CD4-positive, alpha-beta T cell (primary cell): Measurements from ENCODE around the gene CRB1. TPM values are rescaled to one million over a fixed set of nuclear protein-coding genes. Genes with fewer than 3 reads are reported as not detected.

Experiments
- ATAC-seq: fragments of 200-7000 bp; cut with Tn5 transposase; one replicate; pipeline ENCODE4 v1.10.0; 2022; ENCODE audit warnings: mild to moderate bottlenecking; ENCODE audit not compliant: poor library complexity
- CTCF ChIA-PET: fragments of 350-600 bp; sonication (Branson Sonifier 250); formaldehyde crosslinking; loops from one replicate; lab custom pipeline; 2021; ENCODE audit warnings: antibody characterized with exemption, inconsistent platforms; lab: Charles Lee
- POLR2A ChIA-PET: fragments of 350-600 bp; sonication (Branson Sonifier 250); formaldehyde crosslinking; loops from one replicate; lab custom pipeline; 2021; ENCODE audit warnings: antibody characterized with exemption, inconsistent platforms; lab: Charles Lee
- DNase-seq, 14 experiments: peaks; one replicate each; pipeline ENCODE4 v3.0.0-alpha.2; 2013 to 2020; ENCODE audit warnings: mixed read lengths in 2 of 14
- H3K27ac ChIP-seq, 2 donors: one replicate each; pipeline versions ENCODE4 v1.5.1 to v1.7.0; 2013; ENCODE audit warnings: low read length in 2 of 2, low read depth in 1 of 2, mild to moderate bottlenecking in 1 of 2
- H3K27me3 ChIP-seq, 2 experiments: 1 replicate in 1 of 2; 2 replicates in 1 of 2; pipeline versions ENCODE4 v1.6.1 to v1.7.0; 2013; ENCODE audit warnings: low read length in 2 of 2, control low read depth in 1 of 2, mild to moderate bottlenecking in 1 of 2, moderate library complexity in 1 of 2; ENCODE audit not compliant: insufficient read depth in 2 of 2, control insufficient read depth in 1 of 2
- H3K36me3 ChIP-seq: one replicate; pipeline ENCODE4 v1.6.1; 2013; ENCODE audit warnings: low read length, control low read depth; ENCODE audit not compliant: insufficient read depth
- H3K4me1 ChIP-seq: one replicate; pipeline ENCODE4 v1.6.1; 2013; ENCODE audit warnings: low read length, control low read depth; ENCODE audit not compliant: insufficient read depth
- H3K4me3 ChIP-seq: one replicate; pipeline ENCODE4 v1.5.1; 2013; ENCODE audit warnings: mild to moderate bottlenecking, low read length, moderate library complexity
- H3K9me3 ChIP-seq, 2 experiments: 1 replicate in 1 of 2; 2 replicates in 1 of 2; pipeline versions ENCODE4 v1.6.1 to v1.7.0; 2013; ENCODE audit warnings: low read length in 2 of 2, mild to moderate bottlenecking in 2 of 2, control low read depth in 1 of 2, moderate library complexity in 1 of 2; ENCODE audit not compliant: control insufficient read depth in 1 of 2, insufficient read depth in 1 of 2
- H3K27ac Mint-ChIP-seq: one replicate; pipeline ENCODE4 v1.8.0; 2020; ENCODE audit warnings: mixed read lengths
- H3K27me3 Mint-ChIP-seq: one replicate; pipeline ENCODE4 v1.8.0; 2021; ENCODE audit warnings: mixed read lengths
- H3K36me3 Mint-ChIP-seq: one replicate; pipeline ENCODE4 v1.8.0; 2021; ENCODE audit warnings: low read depth, mixed read lengths
- H3K4me1 Mint-ChIP-seq: one replicate; pipeline ENCODE4 v1.8.0; 2021; ENCODE audit warnings: low read depth, mixed read lengths
- H3K4me3 Mint-ChIP-seq: one replicate; pipeline ENCODE4 v1.8.0; 2020; ENCODE audit warnings: mild to moderate bottlenecking, mixed read lengths
- H3K9me3 Mint-ChIP-seq: one replicate; pipeline ENCODE4 v1.8.0; 2020; ENCODE audit warnings: mixed read lengths
- intact Hi-C, 2 experiments: fragments of 100-400 bp; cut with DNase I in 1 of 2; cut with micrococcal nuclease in 1 of 2; formaldehyde crosslinking; loops; one replicate each; pipeline versions ENCODE4 v1.15.1 to v1.9.0; 2023 to 2025; cut with DNase I, micrococcal nuclease
- total RNA-seq, 174 experiments: library from RNA in 2 of 174; stranded (reverse) in 2 of 174; gene quantifications; one replicate each; pipeline ENCODE4 v1.2.3 and lab custom pipeline; 2021 to 2026
- TF ChIP-seq, protein P1 (sequence below): fragments of 200-600 bp; IDR thresholded peaks from one replicate; pipeline ENCODE4 v1.8.0; 2022; ENCODE audit warnings: antibody characterized with exemption, mild to moderate bottlenecking

Gene CRB1
- total RNA-seq, 2 experiments from 2014 or later = 0.17 to 0.25 TPM

DNA sequence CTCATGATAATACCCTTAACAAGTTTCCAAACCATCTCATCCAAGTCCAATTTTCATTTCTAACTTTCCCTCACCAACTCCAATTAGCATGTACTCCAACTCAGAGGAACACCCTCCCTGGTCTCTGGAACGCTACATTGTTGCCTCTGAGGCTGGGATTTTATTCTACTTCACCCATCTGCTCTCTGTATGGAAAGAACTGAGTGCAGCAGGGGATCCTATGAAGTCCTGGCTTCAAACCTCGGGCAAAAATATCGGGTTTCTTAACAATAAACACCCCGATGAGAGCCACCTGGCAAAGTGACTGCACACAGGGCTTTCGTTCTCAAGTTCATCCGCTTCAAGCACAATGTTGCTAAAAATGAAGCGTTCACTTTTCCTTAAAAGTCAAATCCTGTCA, 99.6 kb downstream of the CRB1 start:
- intact Hi-C loops = no loop called here
- H3K36me3 Mint-ChIP-seq = no peaks in the 10 kb centered on the region
- ATAC-seq (no peak), DNase-seq (no peak)
- H3K4me3 ChIP-seq = no peak overlapping the region
- no peaks in the 10 kb centered on the region for H3K36me3 ChIP-seq
- no peaks in the 10 kb centered on the region for H3K4me1 ChIP-seq
- TF ChIP-seq, protein P1, sequence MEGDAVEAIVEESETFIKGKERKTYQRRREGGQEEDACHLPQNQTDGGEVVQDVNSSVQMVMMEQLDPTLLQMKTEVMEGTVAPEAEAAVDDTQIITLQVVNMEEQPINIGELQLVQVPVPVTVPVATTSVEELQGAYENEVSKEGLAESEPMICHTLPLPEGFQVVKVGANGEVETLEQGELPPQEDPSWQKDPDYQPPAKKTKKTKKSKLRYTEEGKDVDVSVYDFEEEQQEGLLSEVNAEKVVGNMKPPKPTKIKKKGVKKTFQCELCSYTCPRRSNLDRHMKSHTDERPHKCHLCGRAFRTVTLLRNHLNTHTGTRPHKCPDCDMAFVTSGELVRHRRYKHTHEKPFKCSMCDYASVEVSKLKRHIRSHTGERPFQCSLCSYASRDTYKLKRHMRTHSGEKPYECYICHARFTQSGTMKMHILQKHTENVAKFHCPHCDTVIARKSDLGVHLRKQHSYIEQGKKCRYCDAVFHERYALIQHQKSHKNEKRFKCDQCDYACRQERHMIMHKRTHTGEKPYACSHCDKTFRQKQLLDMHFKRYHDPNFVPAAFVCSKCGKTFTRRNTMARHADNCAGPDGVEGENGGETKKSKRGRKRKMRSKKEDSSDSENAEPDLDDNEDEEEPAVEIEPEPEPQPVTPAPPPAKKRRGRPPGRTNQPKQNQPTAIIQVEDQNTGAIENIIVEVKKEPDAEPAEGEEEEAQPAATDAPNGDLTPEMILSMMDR = no peak
- no peaks in the 10 kb centered on the region for H3K4me1 Mint-ChIP-seq
- no peaks in the 10 kb centered on the region for H3K9me3 ChIP-seq
- H3K27me3 Mint-ChIP-seq = no peaks in the 10 kb centered on the region
- H3K27ac ChIP-seq = no peak overlapping the region
- POLR2A ChIA-PET = no interaction called here
- CTCF ChIA-PET = no interaction called here
- no peaks in the 10 kb centered on the region for H3K9me3 Mint-ChIP-seq
- H3K27ac Mint-ChIP-seq = no peak overlapping the region
- H3K4me3 Mint-ChIP-seq = no peak overlapping the region
- no peaks in the 10 kb centered on the region for H3K27me3 ChIP-seq

DNA sequence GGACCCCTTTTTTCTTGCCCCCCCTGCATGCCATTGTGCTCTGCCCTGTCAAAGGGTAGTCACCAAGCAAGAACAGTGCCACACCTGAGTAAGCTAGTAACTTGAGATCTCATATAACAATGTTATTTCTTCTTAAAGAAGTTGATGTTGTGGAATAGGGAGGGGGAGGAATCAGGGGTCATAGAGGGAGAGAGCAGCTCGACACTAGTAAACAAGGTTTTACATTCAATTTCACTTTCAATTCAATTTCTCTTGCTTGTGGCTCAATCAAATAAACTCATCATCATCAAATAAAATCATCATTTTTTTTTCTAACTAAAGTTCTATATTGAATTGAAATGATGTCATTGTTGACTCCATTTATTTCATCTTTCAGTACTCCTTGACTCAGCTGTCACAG, 106.4 kb downstream of the CRB1 start:
- Mint-ChIP-seq H3K36me3 (no peaks in the 10 kb centered on the region), H3K4me1 (no peaks in the 10 kb centered on the region), H3K4me3 (no peak overlapping the region), H3K27ac (no peak overlapping the region), H3K27me3 (no peaks in the 10 kb centered on the region), H3K9me3 (no peaks in the 10 kb centered on the region)
- POLR2A ChIA-PET = no interaction called here
- H3K36me3 ChIP-seq = no peaks in the 10 kb centered on the region
- no peak overlapping the region for H3K27ac ChIP-seq
- TF ChIP-seq, protein P1 = no peak
- CTCF ChIA-PET = no interaction called here
- H3K9me3 ChIP-seq = no peaks in the 10 kb centered on the region
- H3K4me1 ChIP-seq = no peaks in the 10 kb centered on the region
- no peaks in the 10 kb centered on the region for H3K27me3 ChIP-seq
- intact Hi-C loops = no loop called here
- no peak overlapping the region for H3K4me3 ChIP-seq
- DNase-seq (peak in 1 of 14 experiments; percentile 7), ATAC-seq (peak; percentile 29)

DNA sequence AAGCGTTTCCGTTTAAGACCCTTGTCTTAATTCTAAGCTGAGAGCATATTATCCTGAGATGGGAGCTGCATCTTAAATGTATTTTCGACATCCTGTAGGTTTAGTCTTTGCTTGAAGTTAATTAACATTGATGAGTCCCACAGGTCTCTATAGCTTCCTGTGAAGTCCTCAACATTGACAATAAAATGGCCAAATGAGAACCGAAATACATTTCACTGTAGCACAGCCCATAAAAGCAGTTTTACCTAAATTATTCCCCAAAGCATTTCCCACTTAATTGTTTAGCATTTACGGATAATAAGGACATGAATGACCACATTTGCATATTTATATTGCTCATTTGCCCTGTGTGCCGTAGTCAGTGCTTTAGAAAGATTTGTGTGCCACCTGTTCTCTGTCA, 116.4 kb downstream of the CRB1 start:
- H3K4me1 ChIP-seq = no peaks in the 10 kb centered on the region
- ATAC-seq (no peak), DNase-seq (no peak)
- no peaks in the 10 kb centered on the region for H3K9me3 ChIP-seq
- intact Hi-C loops = loop anchor here in 1 of 2 experiments (10.0 kb wide), 1 partner anchor 60 kb away; no protein-coding TSS in a partner anchor
- Mint-ChIP-seq H3K27ac (no peak overlapping the region), H3K27me3 (peaks cover 6% of the 10 kb centered on the region), H3K9me3 (no peaks in the 10 kb centered on the region), H3K36me3 (no peaks in the 10 kb centered on the region), H3K4me1 (peaks cover 3% of the 10 kb centered on the region), H3K4me3 (no peak overlapping the region)
- ChIA-PET POLR2A (no interaction called here), CTCF (no interaction called here)
- TF ChIP-seq, protein P1 = no peak
- H3K4me3 ChIP-seq = no peak overlapping the region
- no peaks in the 10 kb centered on the region for H3K27me3 ChIP-seq
- no peak overlapping the region for H3K27ac ChIP-seq
- H3K36me3 ChIP-seq = no peaks in the 10 kb centered on the region
